NCI-H146 (cell line): ENCODE measurements around the gene ANGPT4.

Experiments used
- DNase-seq: peaks from one replicate; lab custom pipeline; 2025; lab: John Stamatoyannopoulos, UW

The ANGPT4 gene

GRCh38 chr20:823574-823902 lies 92.6 kb downstream of the ANGPT4 start:
- no peak for DNase-seq

- DNase-seq, result no peak
Observed at GRCh38 chr20:822651-823573, 93.2 kb downstream of the ANGPT4 start.

DNA sequence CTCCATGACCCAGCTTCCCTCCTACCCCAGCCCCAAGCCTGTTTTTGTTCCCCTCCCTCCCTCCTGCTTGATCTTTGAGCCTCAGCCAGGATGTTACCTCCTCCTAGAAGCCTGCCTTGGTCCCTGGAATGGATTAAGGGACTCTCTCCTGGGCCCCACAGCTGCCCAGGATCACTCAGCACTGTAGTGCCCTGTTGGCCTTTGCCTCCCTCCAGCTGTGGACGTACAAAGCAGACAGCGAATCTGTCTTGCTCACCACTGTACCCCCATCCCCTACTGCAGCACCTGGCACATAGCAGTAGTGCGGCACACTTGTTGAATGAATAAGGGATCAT lies 94.4 kb downstream of the ANGPT4 start:
- DNase-seq, result no peak

- DNase-seq, result no peak
Observed at GRCh38 chr20:821046-821730, 94.9 kb downstream of the ANGPT4 start.

DNA sequence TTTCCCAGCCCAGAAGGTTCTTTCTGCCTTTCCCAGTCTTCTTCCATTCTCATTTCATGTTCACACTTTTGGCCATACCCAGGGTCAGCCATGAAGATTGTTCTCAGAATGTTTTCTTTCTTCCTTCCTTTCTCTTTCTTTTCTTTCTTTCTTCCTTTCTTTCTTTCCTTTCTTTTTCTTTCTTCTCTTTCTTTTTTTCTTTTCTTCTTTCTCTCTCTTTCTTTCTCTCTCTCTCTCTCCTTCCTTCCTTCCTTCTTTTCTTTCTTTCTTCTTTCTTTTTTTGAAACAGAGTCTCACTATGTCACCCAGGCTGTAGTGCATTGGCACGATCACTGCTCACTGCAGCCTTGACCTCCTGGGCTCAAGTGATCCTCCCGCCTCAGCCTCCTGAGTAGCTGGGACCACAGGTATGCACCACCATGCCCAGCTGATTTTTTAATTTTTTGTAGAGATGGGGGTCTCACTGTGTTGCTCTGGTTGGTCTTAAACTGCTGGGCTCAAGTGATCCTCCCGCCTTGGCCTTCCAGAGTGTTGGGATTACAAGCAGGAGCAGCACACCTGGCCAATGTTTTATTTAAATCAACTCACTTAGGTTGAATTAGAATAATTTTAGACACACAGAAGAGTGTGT lies 95.7 kb downstream of the ANGPT4 start:
- no peak for DNase-seq
